Measurements from ENCODE around the gene NCK1. TPM values are rescaled to one million over a fixed set of nuclear protein-coding genes. Genes with fewer than 3 reads are reported as not detected.
A peak's percentile ranks its signal among the peaks of the same experiment; 100 is the strongest.
"Not testable (repeated sequence)": the region's sequence is repeated elsewhere in the genome, so short reads cannot be mapped to it uniquely, and the experiment has no call there.

NCK1 gene
- polyA plus RNA-seq, 3 donors, result 31.7 to 40.1 (median 36.5) TPM

DNA sequence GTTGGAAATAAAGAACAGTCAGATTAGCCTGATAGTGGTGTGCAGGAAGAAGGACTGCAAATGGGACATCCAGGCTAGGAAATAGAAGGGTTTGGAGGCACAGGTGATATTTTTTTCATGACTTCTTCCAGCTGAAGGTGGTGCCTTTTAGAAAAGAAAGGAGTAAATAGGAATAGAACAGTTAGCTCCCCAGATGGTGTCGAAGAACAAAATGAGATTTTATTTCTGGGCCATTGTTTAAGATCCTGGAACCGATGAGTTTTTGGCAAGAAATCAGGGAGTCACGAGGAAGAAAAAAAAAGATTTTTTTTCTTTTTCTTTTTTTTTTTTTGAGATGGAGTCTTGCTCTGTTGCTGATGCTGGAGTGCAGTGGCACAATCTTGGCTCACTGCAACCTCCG is 9.8 kb upstream of the NCK1 start:
- no peak for DNase-seq

- DNase-seq, result no peak
Observed at GRCh38 chr3:136856665-136857064, 5.3 kb upstream of the NCK1 start.

DNA sequence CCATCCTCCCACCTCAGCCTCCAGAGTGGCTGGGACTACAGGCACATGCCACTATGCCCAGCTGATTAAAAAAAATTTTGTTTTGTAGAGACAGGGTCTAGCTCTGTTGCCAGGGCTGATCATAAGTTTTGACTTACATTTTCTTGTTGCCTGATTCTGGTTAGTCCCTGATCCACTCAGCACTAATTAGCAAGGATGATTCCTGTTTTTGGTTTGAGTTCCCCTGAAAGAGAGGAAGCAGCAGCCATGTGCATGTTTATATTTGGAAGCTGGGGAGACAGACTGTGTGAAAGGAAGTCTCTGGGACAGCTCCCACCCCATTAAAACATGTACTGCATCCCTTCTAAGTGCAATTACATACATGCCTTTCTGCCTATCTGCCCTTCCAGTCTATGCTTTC is 3.6 kb upstream of the NCK1 start:
- no peak for DNase-seq

DNA sequence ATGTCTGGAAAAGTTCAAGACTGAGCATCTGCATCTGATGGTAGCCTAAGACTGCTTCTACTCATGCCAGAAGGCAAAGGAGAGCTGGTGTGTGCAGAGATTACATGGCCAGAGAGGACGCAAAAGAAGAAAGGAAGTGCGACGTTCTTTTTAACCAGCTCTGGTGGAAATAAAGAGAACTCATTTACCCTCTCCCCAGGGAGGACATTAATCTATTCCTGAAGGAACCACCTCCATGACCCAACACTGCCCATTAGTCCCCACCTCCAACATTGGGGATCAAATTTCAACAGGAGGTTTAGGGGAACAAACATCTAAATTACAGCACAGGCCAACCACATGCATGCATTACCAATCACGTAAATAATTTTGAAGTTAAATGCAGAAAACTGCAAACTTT is 1.5 kb upstream of the NCK1 start:
- peak; percentile 40 for DNase-seq

- DNase-seq, result peak; percentile 48
Observed at GRCh38 chr3:136862617-136863322, 762 bp downstream of the NCK1 start.

DNA sequence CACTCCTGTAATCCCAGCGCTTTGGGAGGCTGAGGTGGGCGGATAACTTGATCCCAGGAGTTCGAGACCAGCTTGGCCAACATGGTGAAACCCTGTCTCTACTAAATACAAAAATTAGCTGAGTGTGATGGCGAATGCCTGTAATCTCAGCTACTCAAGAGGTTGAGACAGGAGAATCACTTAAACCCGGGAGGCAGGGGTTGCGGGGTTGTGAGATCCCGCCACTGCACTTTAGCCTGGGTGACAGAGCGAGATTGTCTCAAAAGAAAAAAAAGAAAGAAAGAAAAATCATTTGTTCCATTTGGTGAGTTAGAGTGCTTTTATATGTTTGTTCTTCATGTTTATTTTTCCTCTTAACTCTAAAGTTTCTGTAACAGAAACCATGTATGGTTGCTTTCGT is 7.3 kb downstream of the NCK1 start:
- no peak for DNase-seq

GRCh38 chr3:136872258-136872657 is 10.2 kb downstream of the NCK1 start:
- not testable (repeated sequence) for DNase-seq

GRCh38 chr3:136879510-136879909 is 17.5 kb downstream of the NCK1 start:
- DNase-seq, result not testable (repeated sequence)

GRCh38 chr3:136882571-136882970 is 20.6 kb downstream of the NCK1 start:
- no peak for DNase-seq

DNA sequence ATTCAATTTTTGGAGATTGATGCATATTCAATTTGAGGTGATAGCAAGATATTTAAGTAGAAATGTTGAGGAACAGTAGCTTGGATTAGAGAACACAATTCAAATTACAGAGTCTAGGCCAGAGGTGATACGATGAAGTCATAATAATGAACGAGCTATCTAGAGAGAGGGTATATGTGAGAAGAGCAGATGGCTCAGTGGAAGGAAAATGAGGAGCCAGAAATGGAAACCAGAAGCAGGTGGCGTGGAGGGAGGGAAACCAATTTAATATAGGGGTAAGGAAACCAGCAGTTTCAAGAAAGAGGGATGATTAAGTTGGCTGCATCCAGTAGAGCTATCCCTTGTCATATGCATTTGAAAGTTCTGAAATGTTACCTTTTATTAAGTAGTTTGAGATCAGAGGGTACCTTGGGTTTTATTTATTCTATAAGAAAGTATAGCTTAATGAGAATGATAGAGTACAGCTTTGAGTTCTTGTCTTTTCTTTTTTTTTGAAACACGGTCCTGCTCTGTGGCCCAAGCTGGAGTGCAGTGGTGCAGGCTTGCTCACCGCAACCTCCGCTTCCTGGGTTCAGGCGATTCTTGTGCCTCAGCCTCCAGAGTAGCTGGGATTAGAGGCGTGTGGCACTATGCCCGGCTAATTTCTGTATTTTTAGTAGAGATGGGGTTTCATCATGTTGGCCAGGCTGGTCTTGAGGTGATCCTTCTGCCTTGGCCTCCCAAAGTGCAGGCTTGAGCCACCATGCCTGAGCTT is 22.1 kb downstream of the NCK1 start:
- DNase-seq, result no peak

- no peak for DNase-seq
Observed at GRCh38 chr3:136885357-136886213, 23.6 kb downstream of the NCK1 start.

- DNase-seq, result no peak
Observed at GRCh38 chr3:136889947-136890346, 27.9 kb downstream of the NCK1 start.

GRCh38 chr3:136891934-136892855 is 30.2 kb downstream of the NCK1 start:
- DNase-seq, result no peak

GRCh38 chr3:136893848-136894443 is 31.9 kb downstream of the NCK1 start:
- DNase-seq, result no peak

GRCh38 chr3:136897171-136897570 is 35.2 kb downstream of the NCK1 start:
- not testable (repeated sequence) for DNase-seq

- DNase-seq, result no peak
Observed at GRCh38 chr3:136898549-136898948, 36.5 kb downstream of the NCK1 start.

DNA sequence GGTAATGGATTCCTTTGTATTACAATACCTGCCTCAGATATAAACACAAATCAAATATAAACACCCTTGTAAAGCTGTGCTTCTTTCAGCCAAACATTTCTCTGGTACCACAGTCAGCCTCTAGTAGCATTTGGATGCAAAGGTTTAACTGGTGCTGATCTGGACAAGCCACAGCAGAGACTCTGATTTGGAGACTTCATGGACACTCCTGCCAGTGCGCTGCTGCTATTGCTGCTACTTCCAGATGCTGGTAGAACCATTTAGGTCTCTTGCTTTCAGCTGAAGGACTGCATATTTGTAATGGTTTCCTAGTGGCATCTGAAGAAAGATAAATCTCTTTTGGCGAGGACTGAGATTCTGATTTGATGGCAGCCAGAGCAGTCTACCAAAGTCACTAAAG is 36.9 kb downstream of the NCK1 start:
- no peak for DNase-seq

DNA sequence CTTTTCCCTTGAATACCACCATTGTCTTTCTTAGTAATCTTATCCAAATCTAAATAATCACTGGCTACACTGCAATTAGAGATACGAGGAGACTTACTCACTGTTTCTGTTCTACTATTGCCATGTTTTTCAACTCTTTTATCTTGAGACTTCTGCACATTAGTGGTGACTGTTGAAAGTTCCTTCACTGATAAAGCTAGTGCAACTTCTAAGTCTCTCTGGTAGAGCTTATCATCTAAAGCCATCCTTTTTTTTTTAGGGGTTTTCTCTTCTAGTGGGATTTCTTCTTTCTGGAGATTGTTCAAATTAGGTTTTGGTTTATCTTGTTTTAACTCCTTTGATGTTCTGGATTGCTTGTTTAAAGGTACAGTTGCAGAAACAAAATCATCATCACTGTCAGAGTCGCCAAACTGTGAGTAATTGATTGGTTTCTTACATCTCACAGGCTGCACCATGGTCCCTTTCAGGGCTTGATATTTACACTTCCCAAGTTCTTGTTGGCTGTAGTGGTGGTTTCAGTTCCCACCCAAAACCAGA is 37.7 kb downstream of the NCK1 start:
- no peak for DNase-seq

- not testable (repeated sequence) for DNase-seq
Observed at GRCh38 chr3:136900694-136901093, 38.7 kb downstream of the NCK1 start.

GRCh38 chr3:136901391-136901790 is 39.4 kb downstream of the NCK1 start:
- DNase-seq, result no peak

GRCh38 chr3:136902530-136902929 is 40.5 kb downstream of the NCK1 start:
- not testable (repeated sequence) for DNase-seq
